ENCODE measurements around the gene CCDC78.
"Not testable (repeated sequence)": the region's sequence is repeated elsewhere in the genome, so short reads cannot be mapped to it uniquely, and the experiment has no call there.

DNA sequence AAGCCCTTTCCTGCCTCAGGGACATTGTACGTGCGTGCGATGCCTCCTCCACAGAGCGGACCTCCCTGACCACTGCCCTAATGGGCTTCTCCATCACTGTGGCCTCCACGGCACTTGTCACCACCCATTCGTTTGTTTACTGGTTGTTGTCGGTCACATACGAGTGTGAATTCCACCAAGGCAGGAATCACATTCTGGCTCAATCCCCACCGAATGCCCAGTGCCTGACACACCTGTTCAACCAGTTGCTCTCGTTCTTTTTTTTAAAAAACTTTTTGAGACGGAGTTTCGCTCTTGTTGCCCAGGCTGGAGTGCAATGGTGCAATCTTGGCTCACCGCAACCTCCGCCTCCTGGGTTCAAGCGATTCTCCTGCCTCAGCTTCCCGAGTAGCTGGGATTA lies 35.0 kb downstream of the CCDC78 start:
- TF ChIP-seq, protein P1, sequence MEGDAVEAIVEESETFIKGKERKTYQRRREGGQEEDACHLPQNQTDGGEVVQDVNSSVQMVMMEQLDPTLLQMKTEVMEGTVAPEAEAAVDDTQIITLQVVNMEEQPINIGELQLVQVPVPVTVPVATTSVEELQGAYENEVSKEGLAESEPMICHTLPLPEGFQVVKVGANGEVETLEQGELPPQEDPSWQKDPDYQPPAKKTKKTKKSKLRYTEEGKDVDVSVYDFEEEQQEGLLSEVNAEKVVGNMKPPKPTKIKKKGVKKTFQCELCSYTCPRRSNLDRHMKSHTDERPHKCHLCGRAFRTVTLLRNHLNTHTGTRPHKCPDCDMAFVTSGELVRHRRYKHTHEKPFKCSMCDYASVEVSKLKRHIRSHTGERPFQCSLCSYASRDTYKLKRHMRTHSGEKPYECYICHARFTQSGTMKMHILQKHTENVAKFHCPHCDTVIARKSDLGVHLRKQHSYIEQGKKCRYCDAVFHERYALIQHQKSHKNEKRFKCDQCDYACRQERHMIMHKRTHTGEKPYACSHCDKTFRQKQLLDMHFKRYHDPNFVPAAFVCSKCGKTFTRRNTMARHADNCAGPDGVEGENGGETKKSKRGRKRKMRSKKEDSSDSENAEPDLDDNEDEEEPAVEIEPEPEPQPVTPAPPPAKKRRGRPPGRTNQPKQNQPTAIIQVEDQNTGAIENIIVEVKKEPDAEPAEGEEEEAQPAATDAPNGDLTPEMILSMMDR (IDR thresholded peaks at IDR 0.05) = not testable (repeated sequence)
- TF ChIP-seq POLR2AphosphoS5, POLR2A, EP300 (IDR thresholded peaks at IDR 0.05): not testable (repeated sequence)
